Hepatocyte (in vitro differentiated cells): Measurements from ENCODE around the gene RBMS1. TPM values are rescaled to one million over a fixed set of nuclear protein-coding genes. Genes with fewer than 3 reads are reported as not detected.

Experiments
- DNase-seq: peaks from one replicate; pipeline ENCODE4 v3.0.0-alpha.2; 2016; ENCODE audit warnings: low spot score
- H2AFZ ChIP-seq: fragments of 200-600 bp; sonication (generic); 2 replicates; pipeline ENCODE4 v1.6.0; 2016; ENCODE audit warnings: antibody characterized with exemption, mild to moderate bottlenecking
- H3K27ac ChIP-seq: fragments of 200-600 bp; sonication (generic); 2 replicates; pipeline ENCODE4 v1.5.1; 2016; ENCODE audit warnings: mild to moderate bottlenecking
- H3K27me3 ChIP-seq: fragments of 200-600 bp; sonication (generic); 2 replicates; pipeline ENCODE4 v1.6.1; 2016
- H3K36me3 ChIP-seq: fragments of 200-600 bp; sonication (generic); replicated peaks from 2 replicates; pipeline ENCODE4 v1.5.1; 2016; ENCODE audit warnings: low read depth; ENCODE audit not compliant: insufficient read depth
- H3K4me1 ChIP-seq: fragments of 200-600 bp; sonication (generic); 2 replicates; pipeline ENCODE4 v1.5.1; 2016; ENCODE audit warnings: mild to moderate bottlenecking, moderate library complexity; ENCODE audit not compliant: insufficient read depth
- H3K4me2 ChIP-seq: fragments of 200-600 bp; sonication (generic); 2 replicates; pipeline ENCODE4 v1.6.0; 2016
- H3K4me3 ChIP-seq: fragments of 200-600 bp; sonication (generic); 2 replicates; pipeline ENCODE4 v1.5.1; 2016; ENCODE audit warnings: mild to moderate bottlenecking
- H3K79me2 ChIP-seq: fragments of 200-600 bp; sonication (generic); 2 replicates; pipeline ENCODE4 v1.6.0; 2017; ENCODE audit warnings: mild to moderate bottlenecking
- H3K9me2 ChIP-seq: fragments of 200-600 bp; sonication (generic); replicated peaks from 2 replicates; pipeline ENCODE4 v1.6.0; 2017; ENCODE audit warnings: mild to moderate bottlenecking; ENCODE audit not compliant: insufficient read depth
- H3K9me3 ChIP-seq: fragments of 200-600 bp; sonication (generic); 2 replicates; pipeline ENCODE4 v1.5.1; 2016; ENCODE audit warnings: low read depth, mild to moderate bottlenecking
- H4K20me1 ChIP-seq: fragments of 200-600 bp; sonication (generic); 2 replicates; pipeline ENCODE4 v1.6.0; 2016; ENCODE audit warnings: mild to moderate bottlenecking; ENCODE audit not compliant: insufficient read depth, poor library complexity, severe bottlenecking
- CTCF ChIP-seq: fragments of 200-600 bp; sonication (generic); IDR thresholded peaks from 2 replicates; pipeline ENCODE4 v1.5.1; 2016; ENCODE audit warnings: antibody characterized with exemption, mild to moderate bottlenecking; ENCODE audit not compliant: poor library complexity
- EZH2 ChIP-seq: fragments of 200-600 bp; sonication (generic); IDR thresholded peaks from 2 replicates; pipeline ENCODE4 v1.6.1; 2016; ENCODE audit warnings: antibody characterized with exemption, mild to moderate bottlenecking, borderline replicate concordance
- EZH2phosphoT487 ChIP-seq: fragments of 200-600 bp; sonication (generic); IDR thresholded peaks from one replicate; pipeline ENCODE4 v1.6.1; 2018; ENCODE audit warnings: antibody characterized with exemption, mild to moderate bottlenecking, low read depth, moderate library complexity; ENCODE audit not compliant: unreplicated experiment, severe bottlenecking
- WGBS: methylation state at CpG from one replicate; pipeline ENCODE4 v1.1.6; 2016; ENCODE audit warnings: low lambda C conversion rate; ENCODE audit errors: missing lambda C conversion rate; 5-methylcytosine and 5-hydroxymethylcytosine counted together
- polyA plus RNA-seq: library from polyadenylated mRNA; unstranded; fragments of >200 nt; fragmentation: Nextera tagmentation; extraction: Ambion mirVana; gene quantifications from 2 replicates; pipeline ENCODE4 v1.2.1, GENCODE V29; 2016
- total RNA-seq: library from RNA; depleted of rRNA; stranded (reverse); fragments of >200 nt; gene quantifications from 2 replicates; pipeline ENCODE4 v1.2.3, GENCODE V29; 2014

The RBMS1 gene
- total and polyA plus RNA-seq, 2 experiments from 2014 or later = 87.9 to 103 TPM

- Histone ChIP-seq H3K36me3 (no peaks in the 10 kb centered on the region), H2AFZ (no peak overlapping the region), H3K27me3 (no peaks in the 10 kb centered on the region), H3K9me3 (no peaks in the 10 kb centered on the region), H3K27ac (peak overlapping the region; percentile 2), H3K4me1 (no peaks in the 10 kb centered on the region), H4K20me1 (no peaks in the 10 kb centered on the region), H3K4me3 (no peak overlapping the region), H3K79me2 (peaks cover 69% of the 10 kb centered on the region), H3K9me2 (no peaks in the 10 kb centered on the region), H3K4me2 (no peak overlapping the region)
- 70% methylated on average over 1 of the region's 1 CpG for WGBS
- TF ChIP-seq CTCF (no peak), EZH2phosphoT487 (no peak), EZH2 (no peak)
- DNase-seq = no peak
These were observed 74.8 kb downstream of the RBMS1 start for GRCh38 chr2:160418853-160419252.

GRCh38 chr2:160418398-160418765 is 75.2 kb downstream of the RBMS1 start:
- WGBS = 81% methylated on average over 1 of the region's 1 CpG
- Histone ChIP-seq H3K4me3 (no peak overlapping the region), H3K4me1 (no peaks in the 10 kb centered on the region), H2AFZ (no peak overlapping the region), H3K9me3 (no peaks in the 10 kb centered on the region), H3K4me2 (no peak overlapping the region), H3K27me3 (no peaks in the 10 kb centered on the region), H3K27ac (peak overlapping the region; percentile 25), H3K9me2 (no peaks in the 10 kb centered on the region), H3K36me3 (no peaks in the 10 kb centered on the region), H4K20me1 (no peaks in the 10 kb centered on the region), H3K79me2 (peaks cover 70% of the 10 kb centered on the region)
- TF ChIP-seq EZH2 (no peak), CTCF (no peak), EZH2phosphoT487 (no peak)
- DNase-seq = no peak

DNA sequence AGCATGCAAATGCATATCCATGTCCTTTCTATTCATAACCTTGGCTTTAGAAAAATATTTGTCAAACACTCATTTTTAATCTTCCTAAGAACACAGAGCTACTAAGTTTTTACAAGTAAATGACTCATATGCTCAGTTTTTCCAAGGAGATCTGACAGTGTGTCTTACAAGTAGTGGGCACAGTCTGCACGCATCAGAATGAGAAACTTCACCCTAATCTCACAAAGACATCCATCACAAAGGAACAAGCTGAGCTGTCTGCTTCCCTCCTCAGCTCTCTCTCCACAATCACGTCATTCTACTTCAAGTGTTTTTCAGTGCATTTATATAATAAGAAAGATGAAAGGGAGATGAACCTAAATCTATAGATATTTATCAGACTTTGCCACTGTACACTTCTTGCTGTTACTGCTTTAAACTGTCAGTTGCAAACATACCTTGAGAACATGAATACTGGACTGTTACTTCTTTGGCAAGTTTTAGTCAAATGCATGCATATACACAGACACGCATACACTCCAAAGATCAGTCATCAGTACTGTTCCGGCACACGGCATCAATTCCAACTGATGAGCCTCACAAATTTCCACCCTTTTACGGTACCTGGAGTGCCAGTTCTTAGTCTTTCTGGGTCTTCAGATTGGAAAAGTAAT is 75.7 kb downstream of the RBMS1 start:
- no peaks in the 10 kb centered on the region for H3K27me3 ChIP-seq
- peak; percentile 50 for DNase-seq
- no peaks in the 10 kb centered on the region for H3K9me2 ChIP-seq
- no peaks in the 10 kb centered on the region for H3K9me3 ChIP-seq
- H2AFZ ChIP-seq = no peak overlapping the region
- peaks cover 71% of the 10 kb centered on the region for H3K79me2 ChIP-seq
- H3K4me3 ChIP-seq = no peak overlapping the region
- TF ChIP-seq EZH2 = no peak
- no peak for TF ChIP-seq CTCF
- no peak for TF ChIP-seq EZH2phosphoT487
- H4K20me1 ChIP-seq = no peaks in the 10 kb centered on the region
- 76% methylated on average over 6 of the region's 6 CpGs for WGBS
- peak overlapping the region; percentile 25 for H3K27ac ChIP-seq
- H3K4me2 ChIP-seq = no peak overlapping the region
- H3K4me1 ChIP-seq = no peaks in the 10 kb centered on the region
- no peaks in the 10 kb centered on the region for H3K36me3 ChIP-seq
